Calu3 (cell line): ENCODE results near the gene IGSF6. TPM values are rescaled to one million over a fixed set of nuclear protein-coding genes. Genes with fewer than 3 reads are reported as not detected.

Experiments used
- BruUV-seq: library from RNA; stranded (reverse); fragments of 400-500 nt; replicated peaks from 2 replicates; lab custom pipeline; 2021; lab: Mats Ljungman, UMichigan
- CTCF ChIA-PET: fragments of 300-600 bp; sonication (Branson Sonifier 250); formaldehyde crosslinking; loops from one replicate; lab custom pipeline; 2022; ENCODE audit warnings: antibody characterized with exemption; lab: Charles Lee
- DNase-seq: peaks from one replicate; pipeline ENCODE4 v3.0.0; 2022
- H3K27ac Mint-ChIP-seq: one replicate; pipeline ENCODE4 v1.8.0; 2022; ENCODE audit warnings: mixed read lengths; ENCODE audit not compliant: unreplicated experiment
- H3K27me3 Mint-ChIP-seq: one replicate; pipeline ENCODE4 v1.8.0; 2022; ENCODE audit warnings: mixed read lengths; ENCODE audit not compliant: unreplicated experiment
- H3K36me3 Mint-ChIP-seq: one replicate; pipeline ENCODE4 v1.8.0; 2022; ENCODE audit warnings: mild to moderate bottlenecking, moderate library complexity, mixed read lengths; ENCODE audit not compliant: insufficient read depth, unreplicated experiment
- H3K4me1 Mint-ChIP-seq: one replicate; pipeline ENCODE4 v1.8.0; 2022; ENCODE audit warnings: mild to moderate bottlenecking, low read depth, mixed read lengths; ENCODE audit not compliant: unreplicated experiment
- H3K4me3 Mint-ChIP-seq: one replicate; pipeline ENCODE4 v1.8.0; 2022; ENCODE audit warnings: mild to moderate bottlenecking, low read depth, moderate library complexity, mixed read lengths; ENCODE audit not compliant: unreplicated experiment
- H3K9me3 Mint-ChIP-seq: one replicate; pipeline ENCODE4 v1.8.0; 2022; ENCODE audit warnings: low read depth, mixed read lengths; ENCODE audit not compliant: unreplicated experiment
- CTCF ChIP-seq: fragments of 200-600 bp; IDR thresholded peaks from one replicate; pipeline ENCODE4 v1.8.0; 2022; ENCODE audit warnings: antibody characterized with exemption; ENCODE audit not compliant: unreplicated experiment
- intact Hi-C: fragments of 100-400 bp; cut with micrococcal nuclease; formaldehyde crosslinking; loops from one replicate; pipeline ENCODE4 v1.10.0; 2022; ENCODE audit not compliant: unreplicated experiment
- total RNA-seq: library from RNA; stranded (reverse); gene quantifications from 2 replicates; pipeline ENCODE4 v1.2.3, GENCODE V29; 2022

The IGSF6 gene
- total RNA-seq, 1 experiment from 2014 or later: not detected

GRCh38 chr16:21613361-21613760 is 39.0 kb downstream of the IGSF6 start:
- peaks cover 33% of the 10 kb centered on the region for H3K4me1 Mint-ChIP-seq
- DNase-seq: no peak
- H3K27me3 Mint-ChIP-seq: no peaks in the 10 kb centered on the region
- CTCF ChIA-PET: no interaction called here
- no peak for TF ChIP-seq CTCF
- H3K27ac Mint-ChIP-seq: no peak overlapping the region
- peaks cover 8% of the 10 kb centered on the region for H3K36me3 Mint-ChIP-seq
- BruUV-seq: no TSS peak
- intact Hi-C loops: no loop called here
- H3K4me3 Mint-ChIP-seq: no peak overlapping the region
- no peaks in the 10 kb centered on the region for H3K9me3 Mint-ChIP-seq

GRCh38 chr16:21611556-21612384 is 40.6 kb downstream of the IGSF6 start:
- H3K36me3 Mint-ChIP-seq: no peaks in the 10 kb centered on the region
- no peak overlapping the region for H3K27ac Mint-ChIP-seq
- no TSS peak for BruUV-seq
- CTCF ChIA-PET: interaction anchor here (0.7 to 1.4 kb wide), 3 partner anchors 8 to 15 kb away, joined by 3 read pairs; no protein-coding TSS in a partner anchor
- no peaks in the 10 kb centered on the region for H3K9me3 Mint-ChIP-seq
- H3K27me3 Mint-ChIP-seq: no peaks in the 10 kb centered on the region
- H3K4me3 Mint-ChIP-seq: peak overlapping the region; percentile 16
- H3K4me1 Mint-ChIP-seq: peaks cover 33% of the 10 kb centered on the region
- no peak for TF ChIP-seq CTCF
- no peak for DNase-seq
- intact Hi-C loops: no loop called here

- H3K27me3 Mint-ChIP-seq: no peaks in the 10 kb centered on the region
- peaks cover 33% of the 10 kb centered on the region for H3K4me1 Mint-ChIP-seq
- no peak overlapping the region for H3K27ac Mint-ChIP-seq
- TF ChIP-seq CTCF: no peak
- H3K4me3 Mint-ChIP-seq: peak overlapping the region; percentile 16
- CTCF ChIA-PET: interaction anchor here (0.6 to 1.4 kb wide), 3 partner anchors 8 to 15 kb away, joined by 3 to 4 read pairs (median 3); no protein-coding TSS in a partner anchor
- DNase-seq: no peak
- H3K36me3 Mint-ChIP-seq: no peaks in the 10 kb centered on the region
- BruUV-seq: no TSS peak
- no peaks in the 10 kb centered on the region for H3K9me3 Mint-ChIP-seq
- intact Hi-C loops: no loop called here
Observed at GRCh38 chr16:21611198-21611555, 41.2 kb downstream of the IGSF6 start.

- H3K27me3 Mint-ChIP-seq: no peaks in the 10 kb centered on the region
- no peak for TF ChIP-seq CTCF
- H3K27ac Mint-ChIP-seq: no peak overlapping the region
- intact Hi-C loops: no loop called here
- no peaks in the 10 kb centered on the region for H3K9me3 Mint-ChIP-seq
- no peak for DNase-seq
- H3K4me1 Mint-ChIP-seq: peaks cover 33% of the 10 kb centered on the region
- no peaks in the 10 kb centered on the region for H3K36me3 Mint-ChIP-seq
- CTCF ChIA-PET: interaction anchor here (0.6 kb wide), 2 partner anchors 10 to 48 kb away, joined by 4 read pairs; no protein-coding TSS in a partner anchor
- no peak overlapping the region for H3K4me3 Mint-ChIP-seq
- BruUV-seq: no TSS peak
Observed at GRCh38 chr16:21610766-21611165, 41.6 kb downstream of the IGSF6 start.
